A673 (cell line): ENCODE results near the gene CD96. TPM values are rescaled to one million over a fixed set of nuclear protein-coding genes. Genes with fewer than 3 reads are reported as not detected.

Source experiments
- BruUV-seq: library from RNA; stranded (reverse); fragments of 400-500 nt; replicated peaks from 2 replicates; lab custom pipeline; 2021; lab: Mats Ljungman, UMichigan
- CTCF ChIA-PET: fragments of 300-600 bp; sonication (Branson Sonifier 250); formaldehyde crosslinking; loops from one replicate; lab custom pipeline; 2022; ENCODE audit warnings: antibody characterized with exemption; lab: Charles Lee
- POLR2A ChIA-PET: fragments of 300-600 bp; sonication (Branson Sonifier 250); formaldehyde crosslinking; loops from one replicate; lab custom pipeline; 2022; ENCODE audit warnings: antibody characterized with exemption; ENCODE audit not compliant: low non-redundant PET; lab: Charles Lee
- DNase-seq: peaks from one replicate; pipeline ENCODE4 v3.0.0-alpha.2; 2015; ENCODE audit warnings: low spot score
- H3K27ac ChIP-seq: fragments of 200-600 bp; sonication (generic); 2 replicates; pipeline ENCODE4 v1.5.1; 2016; ENCODE audit warnings: mixed run types, low read depth, mild to moderate bottlenecking, mixed read lengths, antibody characterized with exemption, low read length; ENCODE audit not compliant: poor library complexity, severe bottlenecking
- H3K27me3 ChIP-seq: fragments of 200-600 bp; sonication (generic); replicated peaks from 2 replicates; pipeline ENCODE4 v1.6.1; 2017; ENCODE audit warnings: mixed run types, low read depth, mild to moderate bottlenecking, mixed read lengths, antibody characterized with exemption, low read length; ENCODE audit not compliant: insufficient read depth, poor library complexity
- H3K36me3 ChIP-seq: fragments of 200-600 bp; sonication (generic); 2 replicates; pipeline ENCODE4 v1.6.1; 2016; ENCODE audit warnings: mixed run types, mild to moderate bottlenecking, mixed read lengths, antibody characterized with exemption, low read length; ENCODE audit not compliant: insufficient read depth, poor library complexity, severe bottlenecking
- H3K4me1 ChIP-seq: fragments of 200-600 bp; sonication (generic); 2 replicates; pipeline ENCODE4 v1.6.1; 2017; ENCODE audit warnings: mixed run types, mild to moderate bottlenecking, mixed read lengths, antibody characterized with exemption, low read length; ENCODE audit not compliant: insufficient read depth, poor library complexity, severe bottlenecking
- H3K4me3 ChIP-seq: fragments of 200-600 bp; sonication (generic); 2 replicates; pipeline ENCODE4 v1.5.1; 2016; ENCODE audit warnings: low read depth, mixed run types, mild to moderate bottlenecking, mixed read lengths, low read length; ENCODE audit not compliant: poor library complexity, severe bottlenecking
- H3K9me3 ChIP-seq: fragments of 200-600 bp; sonication (generic); 2 replicates; pipeline ENCODE4 v1.6.1; 2016; ENCODE audit warnings: mixed run types, low read depth, mild to moderate bottlenecking, mixed read lengths, antibody characterized with exemption, low read length; ENCODE audit not compliant: poor library complexity, severe bottlenecking
- EZH2 ChIP-seq: fragments of 200-600 bp; sonication (generic); IDR thresholded peaks from 2 replicates; pipeline ENCODE4 v1.6.1; 2017; ENCODE audit warnings: borderline replicate concordance, low read depth, mild to moderate bottlenecking, mixed read lengths, antibody characterized with exemption, low read length; ENCODE audit not compliant: poor library complexity, severe bottlenecking
- intact Hi-C: fragments of 100-400 bp; cut with micrococcal nuclease; formaldehyde crosslinking; loops from one replicate; pipeline ENCODE4 v1.10.0; 2022; ENCODE audit not compliant: unreplicated experiment
- total RNA-seq: library from RNA; stranded (reverse); gene quantifications from 2 replicates; pipeline ENCODE4 v1.2.3, GENCODE V29; 2021
- TF ChIP-seq, protein P1 (sequence below): fragments of 300-800, 200-600 bp; sonication (generic); conservative IDR thresholded peaks from 2 replicates; pipeline ENCODE4 v1.5.1; 2017; ENCODE audit warnings: low read depth, mild to moderate bottlenecking, antibody characterized with exemption, low read length, moderate library complexity, mixed read lengths

The CD96 gene
- total RNA-seq, 1 experiment from 2014 or later: not detected

GRCh38 chr3:111605493-111605892 lies 63.5 kb downstream of the CD96 start:
- BruUV-seq: no TSS peak
- CTCF ChIA-PET: no interaction called here
- intact Hi-C loops: no loop called here

GRCh38 chr3:111607240-111607920 lies 65.4 kb downstream of the CD96 start:
- Histone ChIP-seq H3K27ac (no peak overlapping the region), H3K4me3 (no peak overlapping the region), H3K4me1 (no peaks in the 10 kb centered on the region), H3K27me3 (no peaks in the 10 kb centered on the region), H3K9me3 (no peaks in the 10 kb centered on the region), H3K36me3 (no peaks in the 10 kb centered on the region)
- no TSS peak for BruUV-seq
- TF ChIP-seq, protein P1, sequence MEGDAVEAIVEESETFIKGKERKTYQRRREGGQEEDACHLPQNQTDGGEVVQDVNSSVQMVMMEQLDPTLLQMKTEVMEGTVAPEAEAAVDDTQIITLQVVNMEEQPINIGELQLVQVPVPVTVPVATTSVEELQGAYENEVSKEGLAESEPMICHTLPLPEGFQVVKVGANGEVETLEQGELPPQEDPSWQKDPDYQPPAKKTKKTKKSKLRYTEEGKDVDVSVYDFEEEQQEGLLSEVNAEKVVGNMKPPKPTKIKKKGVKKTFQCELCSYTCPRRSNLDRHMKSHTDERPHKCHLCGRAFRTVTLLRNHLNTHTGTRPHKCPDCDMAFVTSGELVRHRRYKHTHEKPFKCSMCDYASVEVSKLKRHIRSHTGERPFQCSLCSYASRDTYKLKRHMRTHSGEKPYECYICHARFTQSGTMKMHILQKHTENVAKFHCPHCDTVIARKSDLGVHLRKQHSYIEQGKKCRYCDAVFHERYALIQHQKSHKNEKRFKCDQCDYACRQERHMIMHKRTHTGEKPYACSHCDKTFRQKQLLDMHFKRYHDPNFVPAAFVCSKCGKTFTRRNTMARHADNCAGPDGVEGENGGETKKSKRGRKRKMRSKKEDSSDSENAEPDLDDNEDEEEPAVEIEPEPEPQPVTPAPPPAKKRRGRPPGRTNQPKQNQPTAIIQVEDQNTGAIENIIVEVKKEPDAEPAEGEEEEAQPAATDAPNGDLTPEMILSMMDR: no peak
- no peak for TF ChIP-seq EZH2
- POLR2A ChIA-PET: no interaction called here
- DNase-seq: no peak
- intact Hi-C loops: no loop called here
- CTCF ChIA-PET: no interaction called here

More at GRCh38 chr3:111605493-111605892, 63.5 kb downstream of the CD96 start:
- Histone ChIP-seq H3K27ac (no peak overlapping the region), H3K9me3 (no peaks in the 10 kb centered on the region), H3K27me3 (no peaks in the 10 kb centered on the region), H3K4me1 (no peaks in the 10 kb centered on the region), H3K36me3 (no peaks in the 10 kb centered on the region), H3K4me3 (no peak overlapping the region)
- DNase-seq: no peak
- TF ChIP-seq, protein P1: no peak
- TF ChIP-seq EZH2: no peak
- POLR2A ChIA-PET: interaction anchor here (0.5 kb wide), 1 partner anchor 38 kb away, joined by 3 read pairs; no protein-coding TSS in a partner anchor

- POLR2A ChIA-PET: no interaction called here
- Histone ChIP-seq H3K4me3 (no peak overlapping the region), H3K27me3 (no peaks in the 10 kb centered on the region), H3K36me3 (no peaks in the 10 kb centered on the region), H3K27ac (no peak overlapping the region), H3K9me3 (no peaks in the 10 kb centered on the region), H3K4me1 (no peaks in the 10 kb centered on the region)
- CTCF ChIA-PET: no interaction called here
- no peak for DNase-seq
- TF ChIP-seq, protein P1: no peak
- no peak for TF ChIP-seq EZH2
- no TSS peak for BruUV-seq
- intact Hi-C loops: no loop called here
These were observed 66.4 kb downstream of the CD96 start for GRCh38 chr3:111608383-111608782.
